HFFc6 (cell line): ENCODE measurements around the gene PPP1R16B. TPM values are rescaled to one million over a fixed set of nuclear protein-coding genes. Genes with fewer than 3 reads are reported as not detected.
A peak's percentile ranks its signal among the peaks of the same experiment; 100 is the strongest.

Experiments
- DNase-seq: peaks from one replicate; pipeline ENCODE4 v3.0.0-alpha.2; 2018
- H3K27ac Mint-ChIP-seq: 2 replicates; pipeline ENCODE4 v1.8.0; 2020; ENCODE audit warnings: mild to moderate bottlenecking, mixed read lengths
- H3K27me3 Mint-ChIP-seq: 2 replicates; pipeline ENCODE4 v1.8.0; 2021; ENCODE audit warnings: mild to moderate bottlenecking, moderate library complexity, mixed read lengths; ENCODE audit not compliant: insufficient read depth
- H3K36me3 Mint-ChIP-seq: 2 replicates; pipeline ENCODE4 v1.8.0; 2021; ENCODE audit warnings: low read depth, mixed read lengths
- H3K4me1 Mint-ChIP-seq: 2 replicates; pipeline ENCODE4 v1.8.0; 2020; ENCODE audit warnings: low read depth, mixed read lengths
- H3K4me3 Mint-ChIP-seq: 2 replicates; pipeline ENCODE4 v1.8.0; 2020; ENCODE audit warnings: mild to moderate bottlenecking, moderate library complexity, mixed read lengths
- H3K9me3 Mint-ChIP-seq: 2 replicates; pipeline ENCODE4 v1.8.0; 2020; ENCODE audit warnings: mild to moderate bottlenecking, mixed read lengths
- total RNA-seq, 6 experiments: library from RNA; stranded (reverse); fragmentation: NEBNext Ultra II Directional; extraction: Animal tissue kit (Norgen Biotek cat#: 25700); gene quantifications; 2 replicates in 1 of 6; 3 replicates in 5 of 6; pipeline ENCODE4 v1.2.3, GENCODE V29; 2021
- TF ChIP-seq, protein P1 (sequence below): fragments of 200-600 bp; sonication (generic); IDR thresholded peaks from 2 replicates; pipeline ENCODE4 v1.5.0; 2021; ENCODE audit warnings: antibody characterized with exemption, mild to moderate bottlenecking

PPP1R16B gene
- total RNA-seq, 6 experiments from 2014 or later = not detected

- Mint-ChIP-seq H3K27ac (no peak overlapping the region), H3K27me3 (peaks cover 25% of the 10 kb centered on the region), H3K36me3 (no peaks in the 10 kb centered on the region), H3K4me3 (no peak overlapping the region), H3K9me3 (no peaks in the 10 kb centered on the region), H3K4me1 (peaks cover 7% of the 10 kb centered on the region)
- TF ChIP-seq, protein P1, sequence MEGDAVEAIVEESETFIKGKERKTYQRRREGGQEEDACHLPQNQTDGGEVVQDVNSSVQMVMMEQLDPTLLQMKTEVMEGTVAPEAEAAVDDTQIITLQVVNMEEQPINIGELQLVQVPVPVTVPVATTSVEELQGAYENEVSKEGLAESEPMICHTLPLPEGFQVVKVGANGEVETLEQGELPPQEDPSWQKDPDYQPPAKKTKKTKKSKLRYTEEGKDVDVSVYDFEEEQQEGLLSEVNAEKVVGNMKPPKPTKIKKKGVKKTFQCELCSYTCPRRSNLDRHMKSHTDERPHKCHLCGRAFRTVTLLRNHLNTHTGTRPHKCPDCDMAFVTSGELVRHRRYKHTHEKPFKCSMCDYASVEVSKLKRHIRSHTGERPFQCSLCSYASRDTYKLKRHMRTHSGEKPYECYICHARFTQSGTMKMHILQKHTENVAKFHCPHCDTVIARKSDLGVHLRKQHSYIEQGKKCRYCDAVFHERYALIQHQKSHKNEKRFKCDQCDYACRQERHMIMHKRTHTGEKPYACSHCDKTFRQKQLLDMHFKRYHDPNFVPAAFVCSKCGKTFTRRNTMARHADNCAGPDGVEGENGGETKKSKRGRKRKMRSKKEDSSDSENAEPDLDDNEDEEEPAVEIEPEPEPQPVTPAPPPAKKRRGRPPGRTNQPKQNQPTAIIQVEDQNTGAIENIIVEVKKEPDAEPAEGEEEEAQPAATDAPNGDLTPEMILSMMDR = no peak
- DNase-seq = no peak
Measured at GRCh38 chr20:38882600-38882999, 77.1 kb downstream of the PPP1R16B start.

GRCh38 chr20:38883081-38883980 lies 77.8 kb downstream of the PPP1R16B start:
- Mint-ChIP-seq H3K9me3 (no peaks in the 10 kb centered on the region), H3K4me1 (peaks cover 7% of the 10 kb centered on the region), H3K27me3 (peaks cover 21% of the 10 kb centered on the region), H3K36me3 (no peaks in the 10 kb centered on the region), H3K4me3 (no peak overlapping the region), H3K27ac (no peak overlapping the region)
- DNase-seq = peak; percentile 11
- TF ChIP-seq, protein P1 = no peak; the same call in 1 of the 2 replicates

GRCh38 chr20:38883981-38884733 lies 78.7 kb downstream of the PPP1R16B start:
- peaks cover 17% of the 10 kb centered on the region for H3K27me3 Mint-ChIP-seq
- H3K4me3 Mint-ChIP-seq = no peak overlapping the region
- peaks cover 7% of the 10 kb centered on the region for H3K4me1 Mint-ChIP-seq
- no peak overlapping the region for H3K27ac Mint-ChIP-seq
- DNase-seq = no peak
- H3K36me3 Mint-ChIP-seq = no peaks in the 10 kb centered on the region
- no peaks in the 10 kb centered on the region for H3K9me3 Mint-ChIP-seq
- TF ChIP-seq, protein P1 = no peak

DNA sequence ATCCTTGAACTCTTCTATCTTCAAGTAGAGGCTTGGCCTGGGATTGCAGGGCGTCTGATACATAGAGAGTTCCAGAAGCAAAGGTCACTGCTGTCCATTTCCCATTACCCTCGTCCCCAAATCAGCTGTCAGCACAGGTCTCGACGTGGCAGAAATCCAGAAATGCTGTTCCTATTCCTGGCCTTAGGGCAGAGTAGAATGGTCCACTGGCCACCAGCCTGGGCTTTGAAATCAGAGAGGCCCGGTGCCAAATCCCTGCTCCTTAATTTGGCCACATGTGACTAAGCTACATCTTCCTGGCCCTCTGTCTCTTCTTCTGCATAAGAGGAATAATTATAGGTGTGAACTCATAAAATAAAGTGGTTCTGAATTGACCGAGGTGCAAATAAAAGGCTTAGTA lies 79.9 kb downstream of the PPP1R16B start:
- no peak overlapping the region for H3K4me3 Mint-ChIP-seq
- no peaks in the 10 kb centered on the region for H3K9me3 Mint-ChIP-seq
- no peak for DNase-seq
- H3K4me1 Mint-ChIP-seq = peaks cover 7% of the 10 kb centered on the region
- no peak overlapping the region for H3K27ac Mint-ChIP-seq
- no peaks in the 10 kb centered on the region for H3K36me3 Mint-ChIP-seq
- TF ChIP-seq, protein P1 = no peak
- peaks cover 17% of the 10 kb centered on the region for H3K27me3 Mint-ChIP-seq

GRCh38 chr20:38888059-38888831 lies 82.7 kb downstream of the PPP1R16B start:
- Mint-ChIP-seq H3K27me3 (peaks cover 14% of the 10 kb centered on the region), H3K4me3 (no peak overlapping the region), H3K36me3 (no peaks in the 10 kb centered on the region), H3K9me3 (no peaks in the 10 kb centered on the region), H3K27ac (no peak overlapping the region), H3K4me1 (no peaks in the 10 kb centered on the region)
- TF ChIP-seq, protein P1 = no peak
- DNase-seq = no peak
